IPS-11a (cell line): ENCODE results near the gene NKRF.
A peak's percentile ranks its signal among the peaks of the same experiment; 100 is the strongest.
"Not testable (repeated sequence)": the region's sequence is repeated elsewhere in the genome, so short reads cannot be mapped to it uniquely, and the experiment has no call there.

Source experiments
- H3K4me3 ChIP-seq: one replicate; pipeline ENCODE4 v1.5.1; 2013; ENCODE audit warnings: low read depth, low read length, control low read depth

Gene NKRF

GRCh38 chrX:119606280-119607017, at the start of gene NKRF:
NKRF (minus strand) TSS chrX:119606424.
- H3K4me3 ChIP-seq, result peak within 1 kb of the TSS; percentile 85

- no peak overlapping the region for H3K4me3 ChIP-seq
Observed at GRCh38 chrX:119655125-119655524, 48.9 kb upstream of the NKRF start.

- no peak overlapping the region for H3K4me3 ChIP-seq
Observed at GRCh38 chrX:119654112-119654531, 47.9 kb upstream of the NKRF start.

- no peak overlapping the region for H3K4me3 ChIP-seq
Observed at GRCh38 chrX:119648421-119648775, 42.2 kb upstream of the NKRF start.

GRCh38 chrX:119647552-119648420, 41.6 kb upstream of the NKRF start:
- H3K4me3 ChIP-seq, result no peak overlapping the region

- H3K4me3 ChIP-seq, result no peak overlapping the region
Observed at GRCh38 chrX:119647089-119647488, 40.9 kb upstream of the NKRF start.

- no peak overlapping the region for H3K4me3 ChIP-seq
Observed at GRCh38 chrX:119646515-119646914, 40.3 kb upstream of the NKRF start.

GRCh38 chrX:119643696-119644095, 37.5 kb upstream of the NKRF start:
- no peak overlapping the region for H3K4me3 ChIP-seq

- H3K4me3 ChIP-seq, result no peak overlapping the region
Observed at GRCh38 chrX:119640731-119641170, 34.5 kb upstream of the NKRF start.

- no peak overlapping the region for H3K4me3 ChIP-seq
Observed at GRCh38 chrX:119638725-119639471, 32.7 kb upstream of the NKRF start.

GRCh38 chrX:119637421-119637820, 31.2 kb upstream of the NKRF start:
- not testable (repeated sequence) for H3K4me3 ChIP-seq

GRCh38 chrX:119636419-119636818, 30.2 kb upstream of the NKRF start:
- no peak overlapping the region for H3K4me3 ChIP-seq

GRCh38 chrX:119635799-119636198, 29.6 kb upstream of the NKRF start:
- no peak overlapping the region for H3K4me3 ChIP-seq

GRCh38 chrX:119635179-119635578, 29.0 kb upstream of the NKRF start:
- H3K4me3 ChIP-seq, result no peak overlapping the region

- H3K4me3 ChIP-seq, result no peak overlapping the region
Observed at GRCh38 chrX:119625843-119626242, 19.6 kb upstream of the NKRF start.

GRCh38 chrX:119624951-119625668, 18.9 kb upstream of the NKRF start:
- H3K4me3 ChIP-seq, result no peak overlapping the region

GRCh38 chrX:119624417-119624816, 18.2 kb upstream of the NKRF start:
- H3K4me3 ChIP-seq, result no peak overlapping the region

GRCh38 chrX:119622356-119623232, 16.4 kb upstream of the NKRF start:
- H3K4me3 ChIP-seq, result no peak overlapping the region

- no peak overlapping the region for H3K4me3 ChIP-seq
Observed at GRCh38 chrX:119618439-119618838, 12.2 kb upstream of the NKRF start.
